GM12872 (cell line): ENCODE results near the gene POU6F1.

Source experiments
- TF ChIP-seq, protein P1 (sequence below): IDR thresholded peaks from 3 replicates; pipeline ENCODE4 v1.5.1; 2011; ENCODE audit warnings: low read depth, mild to moderate bottlenecking, low read length, moderate library complexity; ENCODE audit not compliant: insufficient read depth

POU6F1 gene

DNA sequence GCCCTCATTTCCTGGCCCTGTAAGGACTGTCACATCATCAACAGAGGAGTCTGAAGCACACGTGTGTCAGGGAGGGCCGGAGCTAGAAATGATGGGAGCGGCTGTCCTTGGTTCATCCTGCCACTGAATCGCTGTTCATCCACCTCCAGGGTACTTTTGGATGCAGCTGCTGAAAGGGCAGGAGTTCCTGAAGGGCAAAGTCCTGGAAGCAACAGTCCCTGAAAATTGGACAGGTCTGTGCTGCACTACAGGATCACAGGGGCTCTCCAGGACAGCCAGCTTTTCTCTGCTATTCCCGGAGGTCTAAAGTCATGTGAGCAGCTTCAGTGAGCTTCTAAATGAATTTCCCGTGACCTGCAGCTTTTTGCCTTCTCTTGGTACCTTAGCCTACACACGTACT is 17.7 kb downstream of the POU6F1 start:
- TF ChIP-seq, protein P1, sequence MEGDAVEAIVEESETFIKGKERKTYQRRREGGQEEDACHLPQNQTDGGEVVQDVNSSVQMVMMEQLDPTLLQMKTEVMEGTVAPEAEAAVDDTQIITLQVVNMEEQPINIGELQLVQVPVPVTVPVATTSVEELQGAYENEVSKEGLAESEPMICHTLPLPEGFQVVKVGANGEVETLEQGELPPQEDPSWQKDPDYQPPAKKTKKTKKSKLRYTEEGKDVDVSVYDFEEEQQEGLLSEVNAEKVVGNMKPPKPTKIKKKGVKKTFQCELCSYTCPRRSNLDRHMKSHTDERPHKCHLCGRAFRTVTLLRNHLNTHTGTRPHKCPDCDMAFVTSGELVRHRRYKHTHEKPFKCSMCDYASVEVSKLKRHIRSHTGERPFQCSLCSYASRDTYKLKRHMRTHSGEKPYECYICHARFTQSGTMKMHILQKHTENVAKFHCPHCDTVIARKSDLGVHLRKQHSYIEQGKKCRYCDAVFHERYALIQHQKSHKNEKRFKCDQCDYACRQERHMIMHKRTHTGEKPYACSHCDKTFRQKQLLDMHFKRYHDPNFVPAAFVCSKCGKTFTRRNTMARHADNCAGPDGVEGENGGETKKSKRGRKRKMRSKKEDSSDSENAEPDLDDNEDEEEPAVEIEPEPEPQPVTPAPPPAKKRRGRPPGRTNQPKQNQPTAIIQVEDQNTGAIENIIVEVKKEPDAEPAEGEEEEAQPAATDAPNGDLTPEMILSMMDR = no peak

DNA sequence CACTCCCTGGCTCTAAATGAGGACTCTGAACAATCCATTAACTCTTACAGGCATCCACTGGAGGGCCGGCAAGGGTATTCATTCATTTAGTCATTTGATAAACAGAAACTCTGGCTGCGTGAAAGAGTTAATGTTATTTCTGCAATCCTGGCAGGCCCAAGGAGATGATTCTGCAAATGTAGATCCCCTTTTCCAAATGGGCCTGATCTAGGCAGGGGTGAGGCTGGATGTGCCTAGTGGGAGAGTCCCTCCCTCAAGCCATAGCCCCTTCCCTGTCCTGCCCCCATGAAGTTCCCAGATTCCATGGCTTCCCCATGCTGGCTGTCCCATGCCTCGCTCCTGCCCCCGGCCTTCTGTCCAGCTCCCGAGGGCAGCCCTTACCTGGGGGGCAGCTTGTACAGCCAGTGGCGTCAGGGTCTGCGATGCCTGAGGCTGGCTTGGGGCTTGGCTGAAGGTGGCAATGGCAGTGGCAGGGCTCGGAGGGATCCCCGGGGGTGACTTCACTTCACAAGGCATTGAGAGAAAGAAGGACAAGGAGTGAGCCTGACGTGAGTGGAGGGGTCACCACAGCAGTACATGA is 18.4 kb downstream of the POU6F1 start:
- TF ChIP-seq, protein P1 = no peak

DNA sequence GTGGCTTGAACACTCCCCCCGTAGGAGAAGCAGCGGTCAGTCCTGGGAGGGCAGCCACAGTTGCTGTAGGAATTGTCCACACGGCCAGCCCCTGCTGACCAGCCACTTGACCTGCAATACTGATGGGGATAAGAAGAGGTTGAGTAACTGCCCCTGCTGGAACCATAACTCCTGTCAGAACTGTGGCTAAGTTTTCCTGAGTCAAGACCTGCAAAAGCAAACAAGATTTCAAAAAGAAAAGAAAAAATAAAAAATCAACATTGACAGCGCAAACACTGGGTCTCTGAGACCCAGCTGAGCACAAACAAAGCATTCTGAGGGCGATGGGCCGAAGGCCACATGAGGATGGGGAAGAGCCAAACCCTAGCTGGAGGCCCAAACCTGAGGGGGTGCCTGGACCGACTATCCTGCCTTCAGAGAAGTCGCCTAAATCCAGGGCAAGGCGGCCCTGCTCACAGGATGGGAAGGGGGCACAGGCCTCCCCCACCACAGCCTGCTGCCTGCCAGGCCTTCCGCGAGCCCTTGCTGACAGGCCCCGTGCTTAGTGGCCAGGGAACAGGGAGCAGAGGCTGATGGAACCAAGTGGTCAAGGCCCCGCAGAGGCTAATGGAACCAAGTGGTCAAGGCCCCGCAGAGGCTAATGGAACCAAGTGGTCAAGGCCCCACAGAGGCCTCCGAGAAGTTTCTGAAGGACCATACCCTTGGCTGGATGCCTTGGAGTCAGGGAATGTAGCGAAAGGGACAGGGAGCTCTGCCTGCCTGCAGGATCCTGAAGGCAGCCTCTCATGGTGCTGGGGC is 19.1 kb downstream of the POU6F1 start:
- TF ChIP-seq, protein P1 = no peak

DNA sequence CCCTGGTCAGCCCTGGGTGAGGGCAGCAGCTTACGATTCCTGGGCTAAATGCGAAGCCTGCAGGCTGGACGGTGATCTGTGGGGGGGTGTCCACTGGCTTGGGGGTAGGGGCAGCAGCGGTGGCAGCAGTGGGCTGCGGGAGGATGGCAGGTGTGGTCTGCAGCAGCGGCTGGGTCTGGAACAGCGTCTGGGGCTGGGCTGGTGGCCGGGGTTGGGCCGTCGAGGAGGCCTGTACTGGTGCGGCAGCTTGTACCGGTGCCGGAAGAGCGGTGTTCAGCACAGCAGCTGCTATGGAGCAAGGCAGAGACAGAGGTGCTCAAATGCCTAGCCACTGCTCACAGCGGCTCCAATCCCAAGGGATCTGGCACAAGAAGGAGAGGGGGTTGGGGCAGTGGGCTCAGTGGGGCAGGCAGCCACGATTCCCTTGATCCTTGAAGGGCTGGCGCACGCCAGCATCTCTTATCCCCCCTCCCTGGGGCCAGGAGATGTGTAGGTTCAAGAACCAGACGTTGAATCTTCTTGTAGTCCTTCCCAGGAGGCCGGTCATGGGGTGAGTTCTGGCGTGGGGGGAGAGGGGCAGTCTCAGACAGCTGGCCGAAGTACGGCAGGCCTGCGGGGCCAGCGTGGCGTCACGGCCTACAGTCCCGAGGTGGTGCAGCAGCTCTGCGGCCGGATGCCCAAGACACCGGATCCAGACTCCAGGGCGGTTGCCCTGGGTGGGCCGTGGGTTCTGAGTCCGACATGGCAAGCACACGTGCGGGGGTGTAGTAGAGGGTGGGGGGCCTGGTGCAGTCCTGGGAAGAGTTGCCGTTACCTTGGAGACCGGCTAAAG is 19.9 kb downstream of the POU6F1 start:
- TF ChIP-seq, protein P1 = no peak

DNA sequence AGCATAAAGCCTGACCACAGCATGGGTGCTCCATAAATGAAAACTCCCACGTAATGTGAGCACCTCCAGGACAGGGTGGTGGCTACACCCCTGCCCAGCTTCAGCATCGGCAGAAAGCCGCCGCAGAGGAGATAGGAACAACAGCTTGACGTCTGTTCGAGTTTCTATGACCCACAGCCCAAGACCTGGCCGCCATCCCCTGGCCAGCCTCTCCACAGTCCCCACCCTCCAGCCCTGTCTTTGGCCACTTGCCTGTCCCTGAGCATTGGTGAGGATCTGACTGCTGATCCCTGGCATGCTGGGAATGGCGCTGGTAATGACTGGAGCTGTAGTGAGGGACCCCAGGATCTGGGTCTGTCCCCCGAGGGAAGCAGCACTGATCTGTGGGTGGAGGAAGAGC is 21.3 kb downstream of the POU6F1 start:
- TF ChIP-seq, protein P1 = no peak

DNA sequence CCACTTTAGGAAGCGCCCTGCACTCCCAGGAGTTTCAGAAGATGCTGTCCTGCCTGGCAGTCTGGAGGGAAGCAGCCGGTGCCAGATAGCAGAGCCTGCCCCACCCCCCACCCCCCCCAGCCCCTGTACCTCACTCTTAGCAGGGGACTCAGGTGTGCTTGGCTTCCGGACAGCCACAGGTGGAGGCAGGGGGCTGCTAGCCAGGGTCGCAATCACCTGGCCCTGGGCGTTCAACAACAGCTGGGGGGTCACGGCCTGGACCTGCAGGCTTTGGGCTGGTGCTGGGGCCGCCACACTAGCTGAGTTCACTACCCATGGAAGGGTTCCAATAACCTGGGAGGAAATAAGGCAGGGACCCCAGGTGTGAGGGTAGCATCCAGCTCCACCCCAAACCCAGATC is 22.0 kb downstream of the POU6F1 start:
- TF ChIP-seq, protein P1 = no peak

DNA sequence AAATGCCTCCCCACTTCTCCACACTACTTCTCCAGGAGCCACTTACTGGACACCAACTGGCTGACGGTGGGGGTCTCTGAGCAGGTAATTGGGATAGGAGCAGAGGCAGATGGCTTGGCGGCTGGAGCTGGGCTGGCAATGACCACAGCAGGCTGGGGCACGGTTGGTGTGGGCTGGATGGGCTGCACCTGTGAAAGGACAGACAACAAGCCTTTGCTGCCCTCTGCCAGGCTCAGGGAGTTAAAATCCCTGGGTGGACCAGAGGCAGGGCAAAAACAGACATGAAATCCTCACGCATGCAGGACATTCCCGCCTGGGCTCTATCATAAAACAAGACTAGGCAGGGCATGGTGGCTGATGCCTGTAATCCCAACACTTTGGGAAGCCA is 25.6 kb downstream of the POU6F1 start:
- TF ChIP-seq, protein P1 = no peak
